OCI-LY1 (cell line): ENCODE measurements around the gene F13B.

Experiments used
- H2AFZ ChIP-seq: fragments of 200-600 bp; sonication (generic), shearing (Covaris generic); 2 replicates; pipeline ENCODE4 v1.6.0; 2014; ENCODE audit warnings: antibody characterized with exemption, mild to moderate bottlenecking, low read length
- H3F3A ChIP-seq: fragments of 200-600 bp; sonication (generic), shearing (Covaris generic); 2 replicates; pipeline ENCODE4 v1.6.0; 2014; ENCODE audit warnings: mild to moderate bottlenecking, antibody characterized with exemption, low read length, moderate library complexity; ENCODE audit not compliant: insufficient read depth
- H3K27ac ChIP-seq: fragments of 200-600 bp; sonication (generic); 2 replicates; pipeline ENCODE4 v1.5.1; 2014; ENCODE audit warnings: low read length, mixed run types, mild to moderate bottlenecking, low read depth; ENCODE audit not compliant: poor library complexity, severe bottlenecking
- H3K27me3 ChIP-seq: fragments of 200-600 bp; sonication (generic); 2 replicates; pipeline ENCODE4 v1.6.0; 2014; ENCODE audit warnings: antibody characterized with exemption, mild to moderate bottlenecking, low read length, moderate library complexity; ENCODE audit not compliant: insufficient read depth
- H3K36me3 ChIP-seq: fragments of 200-600 bp; sonication (generic); 2 replicates; pipeline ENCODE4 v1.6.1; 2014; ENCODE audit warnings: mild to moderate bottlenecking, antibody characterized with exemption, low read length, moderate library complexity, mixed read lengths; ENCODE audit not compliant: insufficient read depth
- H3K4me1 ChIP-seq: fragments of 200-600 bp; sonication (generic); 2 replicates; pipeline ENCODE4 v1.5.1; 2014; ENCODE audit warnings: mild to moderate bottlenecking, low read length, moderate library complexity; ENCODE audit not compliant: insufficient read depth, severe bottlenecking
- H3K4me2 ChIP-seq: fragments of 200-600 bp; sonication (generic), shearing (Covaris generic); 2 replicates; pipeline ENCODE4 v1.6.1; 2014; ENCODE audit warnings: low read length
- H3K4me3 ChIP-seq: fragments of 200-600 bp; sonication (generic); 2 replicates; pipeline ENCODE4 v1.5.1; 2014; ENCODE audit warnings: low read length, low read depth, mild to moderate bottlenecking, mixed read lengths; ENCODE audit not compliant: poor library complexity, severe bottlenecking
- H3K79me2 ChIP-seq: fragments of 200-600 bp; shearing (Covaris generic); 2 replicates; pipeline ENCODE4 v1.6.1; 2016; ENCODE audit warnings: mixed run types, low read length, mixed read lengths; ENCODE audit not compliant: insufficient read depth
- H3K9ac ChIP-seq: fragments of 200-600 bp; sonication (generic), shearing (Covaris generic); 2 replicates; pipeline ENCODE4 v1.6.1; 2014; ENCODE audit warnings: mild to moderate bottlenecking, low read length, mixed read lengths
- H3K9me2 ChIP-seq: fragments of 200-600 bp; sonication (generic), shearing (Covaris generic); 2 replicates; pipeline ENCODE4 v1.6.1; 2014; ENCODE audit warnings: low read depth, mild to moderate bottlenecking, low read length, mixed read lengths
- H3K9me3 ChIP-seq: fragments of 200-600 bp; shearing (Covaris generic); 2 replicates; pipeline ENCODE4 v1.6.1; 2014; ENCODE audit warnings: low read length, mixed read lengths
- H4K20me1 ChIP-seq: fragments of 200-600 bp; sonication (generic), shearing (Covaris generic); 2 replicates; pipeline ENCODE4 v1.6.0; 2016; ENCODE audit warnings: mild to moderate bottlenecking, low read length; ENCODE audit not compliant: insufficient read depth
- EZH2 ChIP-seq: fragments of 200-600 bp; sonication (generic), shearing (Covaris generic); IDR thresholded peaks from 2 replicates; pipeline ENCODE4 v1.8.0; 2017; ENCODE audit warnings: borderline replicate concordance, mixed run types, mild to moderate bottlenecking, antibody characterized with exemption, low read length, moderate library complexity, mixed read lengths
- TF ChIP-seq, protein P1 (sequence below): fragments of 200-600 bp; sonication (generic), shearing (Covaris generic); IDR thresholded peaks from 2 replicates; pipeline ENCODE4 v1.5.1; 2017; ENCODE audit warnings: mild to moderate bottlenecking, antibody characterized with exemption, low read length, moderate library complexity, mixed read lengths

The F13B gene

DNA sequence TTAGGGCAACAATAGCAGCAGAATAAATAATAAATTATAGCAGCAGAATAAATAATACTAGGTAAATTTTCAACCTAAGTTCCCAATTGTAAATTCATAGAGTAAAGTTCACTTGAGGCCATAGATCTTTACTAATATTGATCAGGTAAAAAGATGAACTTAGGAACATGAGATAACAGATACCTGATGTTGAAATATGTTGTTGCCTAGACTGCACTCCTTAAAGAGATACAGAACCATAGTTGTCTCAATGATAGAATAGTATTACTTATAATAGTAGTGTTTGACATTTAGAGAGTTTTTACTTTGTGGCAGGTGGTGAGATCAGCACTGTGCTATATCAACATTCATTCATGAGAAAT lies 378 bp upstream of the F13B start:
- H3K36me3 ChIP-seq, result no peaks in the 10 kb centered on the region
- H3K4me2 ChIP-seq, result no peak overlapping the region
- H3K4me1 ChIP-seq, result peaks cover 5% of the 10 kb centered on the region
- H2AFZ ChIP-seq, result no peak overlapping the region
- H3F3A ChIP-seq, result no peaks in the 10 kb centered on the region
- no peak overlapping the region for H3K27ac ChIP-seq
- H3K4me3 ChIP-seq, result no peak overlapping the region
- H3K9ac ChIP-seq, result no peak overlapping the region
- H3K9me2 ChIP-seq, result no peaks in the 10 kb centered on the region
- TF ChIP-seq, protein P1, sequence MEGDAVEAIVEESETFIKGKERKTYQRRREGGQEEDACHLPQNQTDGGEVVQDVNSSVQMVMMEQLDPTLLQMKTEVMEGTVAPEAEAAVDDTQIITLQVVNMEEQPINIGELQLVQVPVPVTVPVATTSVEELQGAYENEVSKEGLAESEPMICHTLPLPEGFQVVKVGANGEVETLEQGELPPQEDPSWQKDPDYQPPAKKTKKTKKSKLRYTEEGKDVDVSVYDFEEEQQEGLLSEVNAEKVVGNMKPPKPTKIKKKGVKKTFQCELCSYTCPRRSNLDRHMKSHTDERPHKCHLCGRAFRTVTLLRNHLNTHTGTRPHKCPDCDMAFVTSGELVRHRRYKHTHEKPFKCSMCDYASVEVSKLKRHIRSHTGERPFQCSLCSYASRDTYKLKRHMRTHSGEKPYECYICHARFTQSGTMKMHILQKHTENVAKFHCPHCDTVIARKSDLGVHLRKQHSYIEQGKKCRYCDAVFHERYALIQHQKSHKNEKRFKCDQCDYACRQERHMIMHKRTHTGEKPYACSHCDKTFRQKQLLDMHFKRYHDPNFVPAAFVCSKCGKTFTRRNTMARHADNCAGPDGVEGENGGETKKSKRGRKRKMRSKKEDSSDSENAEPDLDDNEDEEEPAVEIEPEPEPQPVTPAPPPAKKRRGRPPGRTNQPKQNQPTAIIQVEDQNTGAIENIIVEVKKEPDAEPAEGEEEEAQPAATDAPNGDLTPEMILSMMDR, result no peak
- TF ChIP-seq EZH2, result no peak
- no peaks in the 10 kb centered on the region for H3K79me2 ChIP-seq
- no peaks in the 10 kb centered on the region for H4K20me1 ChIP-seq
- no peaks in the 10 kb centered on the region for H3K9me3 ChIP-seq
- H3K27me3 ChIP-seq, result no peaks in the 10 kb centered on the region

DNA sequence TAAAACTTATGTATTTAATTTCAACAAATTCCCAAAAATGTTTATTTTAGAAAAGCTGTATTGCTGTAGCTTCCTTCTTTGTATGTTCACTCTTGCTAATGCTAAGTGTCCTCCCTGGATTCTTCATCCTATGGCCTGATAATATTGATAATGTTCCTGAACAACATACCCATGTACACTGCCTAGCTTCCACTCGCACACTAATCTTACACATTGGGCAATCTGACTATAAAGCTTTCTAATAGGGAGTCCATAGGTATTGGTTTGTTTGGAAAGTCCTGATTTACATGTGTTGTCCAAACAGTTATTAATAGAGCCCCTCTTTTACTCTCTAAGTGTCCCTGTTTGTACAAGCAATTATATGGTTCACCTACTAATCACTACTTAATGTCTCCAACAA lies 783 bp downstream of the F13B start:
- H3K27me3 ChIP-seq, result no peaks in the 10 kb centered on the region

DNA sequence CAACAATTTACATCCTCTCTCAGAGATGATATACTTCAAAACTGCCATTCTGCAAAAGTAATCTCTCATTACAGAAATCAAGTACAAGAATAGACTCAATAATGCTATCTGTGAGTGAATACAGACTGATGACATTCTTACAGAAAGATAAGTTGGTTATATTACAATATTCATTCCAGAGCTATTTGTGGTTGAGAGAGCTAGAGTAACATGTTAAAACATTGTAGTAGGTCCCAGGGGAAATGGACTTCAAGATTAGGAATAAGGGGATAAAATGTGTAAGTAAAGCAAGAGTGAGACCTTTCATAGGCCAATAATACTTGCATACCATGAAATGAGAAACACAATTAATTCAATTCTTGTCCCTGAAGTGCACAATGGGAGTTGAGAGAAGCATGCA lies 1.5 kb downstream of the F13B start:
- no peak overlapping the region for H2AFZ ChIP-seq
- no peak overlapping the region for H3K9ac ChIP-seq
- H3F3A ChIP-seq, result no peaks in the 10 kb centered on the region
- H3K4me2 ChIP-seq, result no peak overlapping the region
- H3K79me2 ChIP-seq, result no peaks in the 10 kb centered on the region
- H3K27me3 ChIP-seq, result no peaks in the 10 kb centered on the region
- H3K4me1 ChIP-seq, result peaks cover 5% of the 10 kb centered on the region
- H3K9me3 ChIP-seq, result no peaks in the 10 kb centered on the region
- no peak overlapping the region for H3K4me3 ChIP-seq
- TF ChIP-seq EZH2, result no peak
- TF ChIP-seq, protein P1, result no peak
- H3K9me2 ChIP-seq, result no peaks in the 10 kb centered on the region
- no peak overlapping the region for H3K27ac ChIP-seq
- no peaks in the 10 kb centered on the region for H3K36me3 ChIP-seq
- H4K20me1 ChIP-seq, result no peaks in the 10 kb centered on the region

More for the DNA sequence above, 783 bp downstream of the F13B start:
- H2AFZ ChIP-seq, result no peak overlapping the region
- H3K9me2 ChIP-seq, result no peaks in the 10 kb centered on the region
- peaks cover 5% of the 10 kb centered on the region for H3K4me1 ChIP-seq
- TF ChIP-seq, protein P1, result no peak
- no peak for TF ChIP-seq EZH2
- H3K36me3 ChIP-seq, result no peaks in the 10 kb centered on the region
- H4K20me1 ChIP-seq, result no peaks in the 10 kb centered on the region
- H3K9me3 ChIP-seq, result no peaks in the 10 kb centered on the region
- no peaks in the 10 kb centered on the region for H3F3A ChIP-seq
- no peak overlapping the region for H3K9ac ChIP-seq
- no peak overlapping the region for H3K27ac ChIP-seq
- no peak overlapping the region for H3K4me2 ChIP-seq
- no peaks in the 10 kb centered on the region for H3K79me2 ChIP-seq
- no peak overlapping the region for H3K4me3 ChIP-seq
